OCI-LY3 (cell line): ENCODE results near the gene CLMP.

ENCODE experiments used
- H2AFZ ChIP-seq: fragments of 200-600, 300-600 bp; shearing (Covaris generic); 2 replicates; pipeline ENCODE4 v1.6.0; 2014; ENCODE audit warnings: antibody characterized with exemption, low read depth, low read length
- H3K27ac ChIP-seq: fragments of 200-600, 300-600 bp; sonication (generic); 2 replicates; pipeline ENCODE4 v1.5.1; 2014; ENCODE audit warnings: mild to moderate bottlenecking, low read length, moderate library complexity, mixed read lengths
- H3K27me3 ChIP-seq: fragments of 200-600, 300-600 bp; sonication (generic); 2 replicates; pipeline ENCODE4 v1.6.1; 2014; ENCODE audit warnings: low read depth, low read length, mixed read lengths
- H3K36me3 ChIP-seq: fragments of 200-600, 300-600 bp; sonication (generic); replicated peaks from 2 replicates; pipeline ENCODE3; 2014; ENCODE audit warnings: low read depth, low read length, mixed read lengths
- H3K4me1 ChIP-seq: fragments of 300-600, 200-600 bp; sonication (generic); 2 replicates; pipeline ENCODE4 v1.6.1; 2014; ENCODE audit warnings: low read length, mixed read lengths
- H3K4me2 ChIP-seq: fragments of 200-600, 300-600 bp; sonication (generic); 2 replicates; pipeline ENCODE4 v1.6.1; 2014; ENCODE audit warnings: low read length, mixed read lengths
- H3K4me3 ChIP-seq: fragments of 300-600, 200-600 bp; sonication (generic); 2 replicates; pipeline ENCODE4 v1.5.1; 2014; ENCODE audit warnings: antibody characterized with exemption, mild to moderate bottlenecking, low read length, moderate library complexity
- H3K79me2 ChIP-seq: fragments of 300-600, 200-600 bp; shearing (Covaris generic); 2 replicates; pipeline ENCODE4 v1.6.1; 2014; ENCODE audit warnings: mild to moderate bottlenecking, low read length, mixed read lengths
- H3K9ac ChIP-seq: fragments of 300-600, 200-600 bp; shearing (Covaris generic); 2 replicates; pipeline ENCODE4 v1.6.0; 2014; ENCODE audit warnings: mild to moderate bottlenecking, low read length, moderate library complexity
- H3K9me3 ChIP-seq: fragments of 200-600, 300-600 bp; shearing (Covaris generic); 2 replicates; pipeline ENCODE4 v1.6.1; 2014; ENCODE audit warnings: low read length, mixed read lengths; ENCODE audit not compliant: insufficient read depth
- H4K20me1 ChIP-seq: fragments of 200-600, 300-600 bp; sonication (generic); 2 replicates; pipeline ENCODE4 v1.6.1; 2016; ENCODE audit warnings: low read length, mixed read lengths; ENCODE audit not compliant: insufficient read depth
- CTCF ChIP-seq: fragments of 200-600, 300-600 bp; sonication (generic); IDR thresholded peaks from 2 replicates; pipeline ENCODE4 v1.5.1; 2014; ENCODE audit warnings: antibody characterized with exemption, low read length, low read depth
- EZH2phosphoT487 ChIP-seq: fragments of 200-600 bp; shearing (Covaris generic); IDR thresholded peaks from 2 replicates; pipeline ENCODE4 v1.6.1; 2018; ENCODE audit warnings: antibody characterized with exemption, mixed run types, low read depth

Gene CLMP

DNA sequence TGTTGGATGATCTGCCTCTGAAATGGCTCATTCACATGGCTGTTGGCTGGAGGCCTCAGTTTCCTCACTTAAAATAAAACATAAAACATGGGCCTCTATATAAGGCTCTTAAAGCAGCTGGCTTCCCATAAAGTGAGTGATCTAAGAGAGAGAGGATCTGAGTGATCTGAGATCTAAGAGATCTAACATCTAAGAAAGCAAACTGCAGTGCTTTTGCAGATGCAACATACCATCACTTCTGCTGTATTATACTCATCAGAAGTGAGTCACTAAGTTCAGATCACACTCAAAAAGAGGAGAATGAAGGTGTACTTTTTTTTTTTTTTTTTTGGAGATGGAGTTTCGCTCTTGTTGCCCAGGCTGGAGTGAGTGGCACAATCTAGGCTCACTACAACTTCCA is 115.0 kb downstream of the CLMP start:
- TF ChIP-seq CTCF (no peak), EZH2phosphoT487 (no peak)
- Histone ChIP-seq H3K9ac (no peak overlapping the region), H3K36me3 (no peaks in the 10 kb centered on the region), H2AFZ (no peak overlapping the region), H4K20me1 (no peaks in the 10 kb centered on the region), H3K4me2 (no peak overlapping the region), H3K4me1 (no peaks in the 10 kb centered on the region), H3K9me3 (no peaks in the 10 kb centered on the region), H3K79me2 (no peaks in the 10 kb centered on the region), H3K4me3 (no peak overlapping the region), H3K27me3 (peaks cover 10% of the 10 kb centered on the region; the same call in 1 of the 2 replicates), H3K27ac (no peak overlapping the region)

GRCh38 chr11:123076484-123076883 is 118.6 kb downstream of the CLMP start:
- H3K27me3 ChIP-seq, result no peaks in the 10 kb centered on the region
- H3K79me2 ChIP-seq, result no peaks in the 10 kb centered on the region
- H3K4me3 ChIP-seq, result no peak overlapping the region
- no peaks in the 10 kb centered on the region for H4K20me1 ChIP-seq
- H3K4me2 ChIP-seq, result no peak overlapping the region
- no peak overlapping the region for H2AFZ ChIP-seq
- no peaks in the 10 kb centered on the region for H3K36me3 ChIP-seq
- peaks cover 11% of the 10 kb centered on the region for H3K4me1 ChIP-seq
- H3K9me3 ChIP-seq, result no peaks in the 10 kb centered on the region
- no peak overlapping the region for H3K9ac ChIP-seq
- TF ChIP-seq CTCF (no peak), EZH2phosphoT487 (no peak)
- H3K27ac ChIP-seq, result no peak overlapping the region

DNA sequence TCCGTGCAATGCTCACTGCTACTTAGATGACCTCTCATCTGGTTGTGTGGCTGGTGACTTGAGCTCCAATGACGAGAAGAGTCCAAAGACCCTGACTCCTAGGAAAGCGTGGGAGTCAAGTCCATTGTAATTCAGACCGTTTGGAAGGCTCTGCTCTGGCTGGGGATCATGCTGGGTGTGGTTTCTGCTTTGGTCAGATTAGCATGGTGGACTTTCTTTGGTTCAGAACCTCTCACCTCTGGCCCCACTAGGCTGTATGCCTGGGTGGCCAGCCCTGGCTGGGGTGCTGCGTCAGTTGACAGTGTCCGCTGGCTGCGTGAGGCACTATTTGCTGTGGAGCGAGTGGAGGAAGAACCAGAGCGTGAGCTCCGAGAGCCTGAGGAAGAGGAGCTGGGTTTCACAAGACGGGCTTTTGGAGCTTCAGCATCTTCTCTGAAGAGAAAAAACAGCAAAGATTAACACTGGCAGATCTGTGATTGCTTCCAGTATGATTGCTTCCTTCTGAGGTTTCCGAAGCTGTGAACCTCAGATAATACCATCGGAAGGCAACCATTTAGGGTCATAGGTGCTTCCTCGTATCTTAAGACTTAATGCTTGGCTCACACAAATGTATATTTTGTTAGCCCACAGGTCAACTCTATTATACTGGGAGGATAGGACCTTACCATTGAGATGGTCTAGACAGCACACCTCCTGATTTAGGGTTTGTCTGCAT is 121.5 kb downstream of the CLMP start:
- peaks cover 34% of the 10 kb centered on the region for H3K4me1 ChIP-seq
- no peak overlapping the region for H3K27ac ChIP-seq
- H3K36me3 ChIP-seq, result no peaks in the 10 kb centered on the region
- H4K20me1 ChIP-seq, result no peaks in the 10 kb centered on the region
- H3K79me2 ChIP-seq, result no peaks in the 10 kb centered on the region
- TF ChIP-seq CTCF (no peak), EZH2phosphoT487 (no peak)
- H3K4me2 ChIP-seq, result no peak overlapping the region
- no peak overlapping the region for H2AFZ ChIP-seq
- H3K4me3 ChIP-seq, result no peak overlapping the region
- H3K9ac ChIP-seq, result no peak overlapping the region
- no peaks in the 10 kb centered on the region for H3K9me3 ChIP-seq
- H3K27me3 ChIP-seq, result no peaks in the 10 kb centered on the region

DNA sequence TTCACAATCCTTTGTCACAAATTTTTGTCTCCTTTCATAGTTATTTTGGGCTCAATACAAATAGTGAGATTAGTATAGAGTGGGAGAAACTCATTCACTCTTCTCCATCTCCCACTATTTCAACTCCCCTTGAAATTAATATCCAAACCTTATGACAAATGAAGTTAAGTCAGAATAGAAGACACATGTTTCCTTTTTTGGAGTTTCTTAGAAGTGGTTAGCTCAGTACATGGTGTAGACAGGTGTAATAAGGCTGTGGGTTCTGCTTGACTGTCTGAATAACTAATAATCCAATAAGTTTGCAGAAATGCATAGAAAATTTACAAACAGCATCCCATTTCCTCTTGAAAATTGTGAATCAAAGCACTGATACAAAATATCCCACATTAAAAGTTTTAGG is 122.3 kb downstream of the CLMP start:
- no peaks in the 10 kb centered on the region for H3K36me3 ChIP-seq
- H3K4me2 ChIP-seq, result no peak overlapping the region
- H3K9me3 ChIP-seq, result no peaks in the 10 kb centered on the region

More for the DNA sequence above, 122.3 kb downstream of the CLMP start:
- H2AFZ ChIP-seq, result no peak overlapping the region
- H3K27me3 ChIP-seq, result no peaks in the 10 kb centered on the region
- H3K79me2 ChIP-seq, result no peaks in the 10 kb centered on the region
- no peak overlapping the region for H3K27ac ChIP-seq
- TF ChIP-seq EZH2phosphoT487, result no peak
- no peak for TF ChIP-seq CTCF
- no peaks in the 10 kb centered on the region for H4K20me1 ChIP-seq
- H3K4me3 ChIP-seq, result no peak overlapping the region
- H3K4me1 ChIP-seq, result peaks cover 36% of the 10 kb centered on the region
- no peak overlapping the region for H3K9ac ChIP-seq
